Inferior parietal cortex (tissue), 1 donor: ENCODE data around the gene HSPG2.

Experiments
- DNase-seq: peaks from one replicate; pipeline ENCODE4 v3.0.0-alpha.2; 2016; ENCODE audit errors: extremely low spot score

The HSPG2 gene

DNA sequence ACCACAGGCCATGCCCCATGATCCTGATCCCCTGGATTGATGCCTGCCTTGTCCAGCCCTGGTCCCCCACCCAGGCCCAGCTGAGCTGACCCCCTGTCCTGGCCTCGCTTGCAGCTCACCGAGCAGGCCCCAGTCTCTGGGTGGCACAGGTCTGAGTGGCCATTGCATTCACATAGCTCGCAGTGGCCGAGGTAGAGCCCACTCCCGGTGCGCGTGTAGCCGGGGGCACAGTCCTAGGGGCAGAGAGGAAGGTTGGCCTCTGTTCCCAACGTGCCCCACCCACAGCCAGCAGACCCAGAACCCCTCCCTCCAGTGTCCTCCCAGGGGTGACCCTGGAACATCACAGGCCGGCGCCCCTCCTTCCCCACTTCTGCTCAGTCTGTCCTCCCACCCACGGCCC lies 73.1 kb downstream of the HSPG2 start:
- DNase-seq = no peak

DNA sequence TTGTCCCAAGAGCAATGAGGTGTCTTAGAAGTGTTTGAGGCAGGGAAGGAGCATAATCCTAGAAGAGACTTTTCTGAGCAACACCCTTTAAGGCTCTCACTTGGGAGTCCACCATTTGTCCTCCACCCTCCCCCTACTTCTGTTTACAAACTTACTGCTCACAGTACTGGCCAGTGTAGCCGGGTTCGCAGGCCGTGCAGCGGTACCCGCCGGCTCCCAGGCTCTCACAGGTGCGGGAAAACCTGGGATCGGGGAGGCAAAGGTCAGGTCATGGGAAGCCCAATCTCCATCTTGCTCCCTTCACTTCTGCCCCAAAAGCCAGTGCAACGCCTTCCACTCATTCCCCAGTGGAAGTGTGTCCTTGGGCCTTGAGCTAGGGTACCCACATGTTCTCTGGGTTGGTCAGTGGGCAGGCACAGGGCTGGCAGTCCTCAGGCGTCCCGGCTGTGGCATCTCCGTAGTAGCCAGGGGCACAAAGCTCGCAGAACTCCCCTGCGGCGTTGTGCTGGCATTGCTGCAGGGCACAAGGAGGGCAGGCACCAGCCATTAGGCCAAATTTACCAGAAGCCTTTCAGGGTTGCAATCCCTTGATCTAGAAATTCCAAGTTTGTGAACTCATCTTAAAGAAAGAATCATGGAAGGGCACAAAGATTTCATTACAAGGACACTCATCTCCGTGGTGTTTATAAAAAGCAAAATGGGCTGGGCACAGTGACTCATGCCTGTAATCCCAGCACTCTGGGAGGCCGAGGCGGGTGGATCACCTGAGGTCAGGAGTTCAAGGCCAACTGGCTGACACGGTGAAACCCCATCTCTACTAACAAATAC lies 75.3 kb downstream of the HSPG2 start:
- DNase-seq = no peak

DNA sequence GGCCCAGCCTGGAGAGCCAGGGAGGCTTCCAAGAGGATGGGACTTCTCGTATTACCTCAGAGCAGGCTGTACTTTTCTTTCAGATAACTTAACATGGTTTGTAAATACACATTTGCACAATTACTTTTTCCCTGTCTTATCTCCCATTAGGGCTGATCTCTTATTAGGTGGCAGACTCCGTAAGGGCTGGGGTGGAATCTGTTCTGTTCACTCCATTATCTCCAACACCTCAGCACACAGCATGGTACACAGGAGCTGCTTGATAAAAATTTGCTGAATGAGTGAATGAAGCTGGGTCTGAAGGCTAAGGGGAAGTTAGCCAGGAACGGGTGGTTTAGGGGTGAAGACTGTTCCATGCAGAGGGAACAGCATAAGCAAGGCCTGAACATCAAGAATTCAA lies 76.1 kb downstream of the HSPG2 start:
- DNase-seq = no peak

DNA sequence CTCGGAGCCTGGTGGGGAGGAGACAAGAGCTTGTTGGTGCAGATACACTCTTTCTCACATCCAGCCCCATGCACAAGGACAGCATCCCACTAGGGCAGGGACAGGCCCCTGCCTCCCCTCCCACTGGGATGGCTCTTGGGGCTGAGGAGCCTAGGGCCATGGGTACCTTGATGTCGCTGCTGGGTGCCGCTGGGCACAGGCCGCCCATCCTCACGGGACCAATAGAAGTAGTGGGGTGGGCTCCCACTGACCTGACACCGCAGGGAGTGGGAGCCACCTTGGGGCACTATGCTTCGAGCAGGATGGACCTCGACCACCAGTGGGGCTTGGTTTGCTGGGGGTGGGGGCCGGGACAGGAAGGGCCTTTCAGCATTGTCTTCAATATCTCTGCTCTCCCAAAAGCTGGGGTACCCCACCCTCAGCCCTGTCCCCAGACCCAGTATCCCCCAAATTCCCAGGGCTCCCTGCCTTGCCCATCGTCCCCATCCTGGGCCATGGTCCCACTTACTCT lies 77.4 kb downstream of the HSPG2 start:
- no peak for DNase-seq

GRCh38 chr1:21857840-21858670 lies 79.1 kb downstream of the HSPG2 start:
- no peak for DNase-seq

- DNase-seq = no peak
Observed at GRCh38 chr1:21857142-21857839, 79.8 kb downstream of the HSPG2 start.

DNA sequence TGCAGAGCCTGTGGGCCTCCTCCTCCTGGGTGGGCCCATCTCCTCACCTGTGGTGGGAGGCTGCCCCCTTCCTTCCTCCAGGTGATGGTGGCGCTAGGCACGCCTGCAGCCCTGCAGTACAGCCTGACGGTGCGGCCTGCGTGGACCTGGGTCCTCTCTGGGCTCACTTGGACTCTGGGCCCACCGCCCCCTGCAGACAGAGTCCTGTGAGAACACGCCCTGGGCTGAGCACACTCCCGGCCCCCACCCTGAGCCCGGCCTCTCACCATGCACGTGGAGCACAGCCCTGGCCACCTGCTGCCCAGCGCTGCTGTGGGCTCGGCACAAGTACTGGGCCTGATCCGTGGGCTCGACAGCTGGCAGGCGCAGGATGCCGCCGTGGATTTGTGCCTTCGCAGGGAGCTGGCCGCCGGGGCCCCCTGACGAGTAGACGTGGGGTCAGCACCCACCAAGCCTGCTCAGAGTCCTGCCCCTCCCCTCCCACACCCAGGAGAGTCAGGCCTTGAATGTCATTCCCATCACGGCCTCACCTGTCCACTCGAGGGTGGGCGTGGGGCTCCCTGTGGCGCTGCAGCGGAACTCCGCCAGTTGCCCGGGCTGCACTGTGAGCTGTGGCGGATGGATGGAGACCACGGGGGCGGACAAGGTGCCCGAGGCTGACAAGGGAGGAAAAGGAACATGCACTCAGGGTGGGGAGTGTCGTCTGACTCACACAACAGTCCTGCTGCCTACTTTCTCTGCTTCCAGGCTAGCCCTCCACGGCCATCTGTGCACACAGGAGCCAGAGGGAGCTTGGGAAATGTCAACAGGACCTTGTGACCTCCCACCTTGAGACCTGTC lies 81.6 kb downstream of the HSPG2 start:
- no peak for DNase-seq

GRCh38 chr1:21854751-21855131 lies 82.4 kb downstream of the HSPG2 start:
- no peak for DNase-seq

DNA sequence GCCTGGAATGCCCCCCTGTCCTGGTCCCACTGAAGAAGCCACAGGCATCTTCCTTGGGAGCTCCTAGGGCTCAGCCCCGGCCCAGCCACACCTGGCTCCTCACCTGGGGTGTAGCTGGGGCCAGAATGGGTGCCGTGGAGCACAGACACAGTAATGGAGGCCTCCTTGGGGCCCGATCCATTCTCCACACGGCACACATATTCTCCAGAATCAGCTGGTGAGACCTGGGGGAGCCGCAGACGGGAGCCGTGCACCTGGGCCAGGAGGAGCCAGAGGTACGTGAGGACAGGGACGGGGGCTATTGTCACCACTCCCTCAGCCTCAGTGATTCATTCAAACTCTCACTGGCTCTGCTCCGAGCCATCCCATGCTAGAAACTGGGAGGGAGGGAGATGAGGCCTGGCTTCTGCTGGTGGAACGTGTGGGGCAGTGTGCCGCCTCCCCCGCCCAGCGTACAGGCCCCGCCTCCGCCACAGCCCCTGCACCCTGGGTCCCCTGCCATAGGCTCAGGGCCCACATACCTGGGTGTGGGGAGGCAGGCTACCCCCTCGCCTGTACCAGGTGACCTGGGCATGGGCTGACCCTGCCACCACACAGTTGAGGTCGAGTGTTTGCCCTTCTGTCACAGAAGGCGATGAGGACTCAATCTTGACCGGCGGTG lies 82.9 kb downstream of the HSPG2 start:
- no peak for DNase-seq

DNA sequence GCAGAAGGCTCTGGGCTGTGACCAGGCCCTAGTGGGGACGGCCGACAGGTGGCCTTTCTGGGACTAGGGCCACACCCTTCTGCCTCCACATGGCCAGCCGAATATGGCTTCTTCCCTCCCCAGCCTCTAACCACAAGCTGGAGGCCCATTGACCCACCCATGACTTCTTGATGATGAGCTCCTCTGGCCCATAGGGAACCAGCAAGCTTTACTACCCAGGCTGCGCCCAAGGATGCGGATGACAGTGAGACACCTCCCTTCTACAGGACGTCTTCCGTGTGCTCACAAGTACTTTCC lies 84.0 kb downstream of the HSPG2 start:
- DNase-seq = no peak

- no peak for DNase-seq
Observed at GRCh38 chr1:21852282-21853130, 84.6 kb downstream of the HSPG2 start.

DNA sequence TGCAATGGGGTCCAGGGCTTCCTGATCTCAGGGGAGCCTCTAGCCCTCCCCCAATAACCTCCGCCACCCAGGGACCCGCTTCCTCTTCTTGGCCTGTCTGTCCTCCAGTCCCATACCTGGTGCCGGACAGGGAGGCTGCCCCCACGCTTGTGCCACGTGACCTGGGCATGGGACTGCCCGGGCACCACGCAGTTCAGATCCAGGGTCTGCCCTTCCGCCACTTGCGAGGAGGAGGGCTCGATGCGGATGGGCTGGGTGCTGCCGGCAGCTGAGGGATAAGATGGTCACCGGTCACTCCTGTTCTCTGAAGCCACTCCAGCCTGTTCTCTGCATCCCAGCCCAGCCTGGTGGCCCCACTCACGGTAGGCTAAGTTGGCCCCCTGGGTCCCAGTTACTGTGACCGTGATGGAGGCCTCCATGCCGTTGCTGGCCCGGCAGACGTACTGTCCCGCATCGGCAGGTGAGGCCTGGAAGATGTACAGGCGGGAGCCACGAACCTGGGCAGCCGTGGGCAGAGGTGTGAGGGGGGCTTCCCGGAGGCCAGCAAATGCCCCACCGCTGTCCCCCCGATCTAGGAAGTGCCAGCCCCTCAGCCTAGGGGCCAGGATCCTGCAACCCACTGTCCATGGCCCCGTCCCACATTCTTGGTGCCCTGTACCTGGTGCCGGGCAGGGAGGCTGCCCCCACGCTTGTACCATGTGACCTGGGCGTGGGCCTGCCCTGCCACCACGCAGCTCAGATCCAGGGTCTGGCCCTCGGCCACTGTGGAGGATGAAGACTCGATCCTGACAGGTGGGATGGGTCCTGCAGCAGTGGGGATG lies 85.5 kb downstream of the HSPG2 start:
- no peak for DNase-seq

GRCh38 chr1:21849909-21850576 lies 87.1 kb downstream of the HSPG2 start:
- no peak for DNase-seq

DNA sequence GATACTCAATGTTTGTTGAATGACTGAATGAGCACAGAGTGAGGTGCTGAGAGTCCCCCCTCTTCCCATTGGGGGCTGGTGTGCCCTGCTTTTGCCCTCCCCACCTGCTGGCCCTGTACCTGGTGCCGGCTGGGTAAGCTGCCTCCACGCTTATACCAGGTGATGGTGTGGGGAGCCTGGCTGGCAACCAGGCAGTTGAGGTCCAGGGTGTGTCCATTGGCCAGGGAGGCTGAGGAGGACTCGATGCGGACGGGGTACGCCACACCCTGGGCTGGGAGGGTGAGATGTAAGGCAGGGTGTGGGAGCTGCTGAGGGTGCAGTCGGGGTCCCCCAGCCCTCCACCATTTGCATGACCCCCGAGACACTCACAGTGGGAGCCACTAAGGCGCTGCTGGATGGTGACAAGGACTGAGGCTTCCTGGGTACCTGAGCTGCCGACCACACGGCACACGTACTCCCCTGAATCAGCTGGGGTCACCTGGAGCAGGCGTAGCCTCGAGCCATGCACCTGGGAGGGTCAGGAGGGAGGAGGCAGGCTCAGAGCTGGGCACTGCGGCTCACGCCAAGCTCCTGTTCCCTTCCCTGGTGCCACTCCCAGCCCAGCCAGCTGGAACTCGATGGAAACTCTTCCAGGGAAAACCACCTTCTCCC lies 88.5 kb downstream of the HSPG2 start:
- DNase-seq = no peak

DNA sequence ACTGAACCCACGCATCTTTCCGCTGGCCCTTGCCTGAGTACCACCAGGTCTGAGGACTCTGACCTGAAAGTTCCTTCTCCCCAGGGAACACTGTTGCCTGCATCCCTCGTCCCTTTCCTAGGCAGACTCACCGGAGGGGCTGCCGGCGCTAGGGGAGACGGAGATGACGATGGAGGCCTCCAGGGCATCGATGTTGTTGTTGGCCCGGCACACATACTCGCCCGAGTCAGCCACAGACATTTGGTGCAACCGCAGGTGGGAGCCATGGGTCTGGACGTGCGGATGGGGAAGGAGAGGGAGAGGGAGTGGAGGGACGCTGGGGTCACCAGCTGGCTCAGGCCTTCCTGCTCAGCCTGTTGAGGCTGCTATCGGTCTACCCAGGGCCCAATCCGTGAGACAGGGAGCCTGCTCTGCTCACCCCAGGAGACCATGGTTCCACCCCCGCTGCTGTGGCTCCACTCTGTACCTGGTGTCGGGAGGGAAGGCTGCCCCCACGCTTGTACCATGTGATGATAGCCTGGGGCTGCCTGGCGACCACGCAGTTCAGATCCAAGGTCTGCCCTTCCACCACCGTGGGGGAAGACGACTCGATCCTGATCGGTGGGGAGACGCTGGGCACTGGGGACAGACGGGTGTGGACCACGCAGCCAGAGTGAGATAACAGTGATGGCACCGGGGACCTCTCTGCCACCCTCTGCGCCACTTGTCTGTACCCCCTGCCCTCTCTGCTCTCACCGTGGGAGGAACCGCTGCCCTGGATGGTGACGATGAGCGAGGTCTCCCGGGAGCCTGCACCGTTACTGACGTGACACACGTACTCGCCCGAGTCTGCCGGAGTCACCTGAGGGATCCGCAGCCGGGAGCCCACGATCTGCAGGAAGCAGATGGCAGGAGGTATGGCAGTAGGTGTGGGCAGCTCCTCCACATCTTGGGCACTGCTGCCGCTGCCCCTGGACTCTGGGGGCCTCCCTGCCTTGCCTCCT lies 89.6 kb downstream of the HSPG2 start:
- no peak for DNase-seq

- DNase-seq = no peak
Observed at GRCh38 chr1:21845646-21846641, 91.2 kb downstream of the HSPG2 start.
